HT-29 (cell line): Measurements from ENCODE around the gene GRXCR2. TPM values are rescaled to one million over a fixed set of nuclear protein-coding genes. Genes with fewer than 3 reads are reported as not detected.
"Not testable (repeated sequence)": the region's sequence is repeated elsewhere in the genome, so short reads cannot be mapped to it uniquely, and the experiment has no call there.

Experiments used
- DNase-seq: peaks from one replicate; pipeline ENCODE4 v3.0.0-alpha.2; 2015; ENCODE audit warnings: low spot score
- total RNA-seq: library from RNA; depleted of rRNA; stranded (reverse); fragments of >200 nt; shearing (Covaris generic); gene quantifications from 2 replicates; pipeline ENCODE4 v1.2.3, GENCODE V29; 2014

Gene GRXCR2
- total RNA-seq, 1 experiment from 2014 or later, result not detected

DNA sequence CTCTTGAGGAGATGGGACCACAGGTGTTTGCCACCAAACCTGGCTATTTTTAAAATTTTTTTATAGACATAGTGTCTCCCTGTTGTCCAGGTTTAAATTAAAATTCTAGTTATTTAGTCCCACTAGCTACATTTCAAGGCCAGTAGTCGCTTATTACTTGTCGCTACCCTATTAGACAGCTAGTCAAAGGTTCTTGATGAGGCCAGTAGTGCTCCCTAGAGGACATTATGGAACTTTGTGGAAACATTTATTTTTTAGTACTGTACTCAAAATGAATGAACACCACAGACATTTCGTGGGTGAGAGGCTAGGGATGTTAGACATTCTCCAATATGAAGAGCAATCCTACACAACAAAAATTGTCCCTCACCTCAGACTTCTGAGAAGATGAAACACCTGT, 14.4 kb upstream of the GRXCR2 start:
- peak; percentile 30 for DNase-seq

- DNase-seq, result no peak
Measured at GRCh38 chr5:145874765-145875164, 2.0 kb upstream of the GRXCR2 start.

GRCh38 chr5:145872486-145872885, 328 bp downstream of the GRXCR2 start:
- no peak for DNase-seq

DNA sequence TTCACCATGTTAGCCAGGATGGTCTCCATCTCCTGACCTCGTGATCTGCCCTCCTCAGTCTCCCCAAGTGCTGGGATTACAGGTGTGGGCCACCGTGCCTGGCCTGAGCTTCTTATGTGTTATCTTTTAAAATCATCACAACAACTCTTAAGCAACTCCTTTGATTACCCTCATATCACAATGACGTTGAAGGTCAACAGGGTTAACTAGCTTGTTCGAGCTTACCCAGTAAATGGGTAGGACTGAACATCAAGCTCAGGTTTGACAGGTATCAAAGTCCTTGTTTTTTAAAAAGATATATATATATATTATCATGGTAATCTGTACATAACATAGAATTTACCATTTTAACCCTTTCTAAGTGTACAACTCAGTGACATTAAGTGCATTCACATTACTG, 3.1 kb downstream of the GRXCR2 start:
- no peak for DNase-seq

DNA sequence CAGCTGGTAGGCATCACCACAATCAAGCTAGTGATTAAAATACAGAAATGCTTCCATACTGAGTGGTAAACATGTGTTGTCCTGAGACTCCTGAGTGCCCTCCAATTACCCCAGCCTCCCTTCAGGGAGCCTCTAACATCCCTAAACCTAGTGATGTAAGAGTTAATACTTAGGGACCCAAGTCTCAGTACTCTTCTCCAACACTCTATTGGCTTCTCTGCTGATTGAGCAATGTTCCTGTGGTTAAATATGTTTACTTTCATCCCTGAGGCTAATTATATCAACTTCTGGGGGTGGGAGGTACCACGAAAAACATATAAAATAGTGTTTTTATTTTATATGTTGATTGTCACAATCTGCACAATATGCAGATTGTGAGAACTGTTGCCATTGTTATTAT, 5.0 kb downstream of the GRXCR2 start:
- no peak for DNase-seq

- DNase-seq, result not testable (repeated sequence)
Measured at GRCh38 chr5:145864432-145864831, 8.4 kb downstream of the GRXCR2 start.

GRCh38 chr5:145863003-145863402, 9.8 kb downstream of the GRXCR2 start:
- DNase-seq, result no peak

- peak; percentile 25 for DNase-seq
Measured at GRCh38 chr5:145859897-145860296, 12.9 kb downstream of the GRXCR2 start.

DNA sequence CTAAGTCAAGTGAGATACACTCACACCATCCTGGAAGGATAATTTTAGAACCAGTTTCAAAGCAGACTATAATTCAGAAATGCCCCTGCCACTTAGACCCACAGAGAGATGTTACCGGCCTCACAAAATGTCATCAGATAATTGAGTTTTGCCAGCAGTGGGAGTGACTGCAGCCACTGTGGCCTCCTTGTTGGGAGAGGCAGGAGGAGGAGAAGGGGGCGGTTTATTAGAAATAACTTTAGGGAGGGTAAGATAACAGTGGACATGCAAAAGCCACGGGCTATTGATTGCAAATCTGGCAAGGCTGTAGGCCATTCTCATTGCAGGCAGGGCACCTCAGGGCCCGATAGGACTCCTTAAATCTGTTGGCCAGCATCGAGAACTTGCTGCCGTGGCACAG, 13.4 kb downstream of the GRXCR2 start:
- DNase-seq, result no peak

DNA sequence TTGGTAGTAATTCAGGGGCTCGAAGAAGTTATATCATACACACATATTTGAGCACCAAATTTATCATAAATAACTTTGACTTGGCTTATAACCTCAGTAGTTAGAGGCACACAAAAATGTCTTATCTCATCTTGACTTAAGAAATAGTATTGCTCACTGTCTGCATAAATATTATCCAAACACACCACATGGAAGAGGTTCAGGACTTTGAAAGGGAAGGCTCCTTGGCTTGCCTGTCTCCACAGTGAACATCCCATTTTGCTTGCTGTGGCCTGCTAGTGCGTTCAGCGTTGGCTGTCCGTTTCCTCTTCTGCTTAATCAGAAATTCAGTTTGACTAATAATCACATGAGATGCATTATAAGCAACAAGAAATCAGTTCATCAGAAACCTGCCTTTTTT, 13.9 kb downstream of the GRXCR2 start:
- no peak for DNase-seq

DNA sequence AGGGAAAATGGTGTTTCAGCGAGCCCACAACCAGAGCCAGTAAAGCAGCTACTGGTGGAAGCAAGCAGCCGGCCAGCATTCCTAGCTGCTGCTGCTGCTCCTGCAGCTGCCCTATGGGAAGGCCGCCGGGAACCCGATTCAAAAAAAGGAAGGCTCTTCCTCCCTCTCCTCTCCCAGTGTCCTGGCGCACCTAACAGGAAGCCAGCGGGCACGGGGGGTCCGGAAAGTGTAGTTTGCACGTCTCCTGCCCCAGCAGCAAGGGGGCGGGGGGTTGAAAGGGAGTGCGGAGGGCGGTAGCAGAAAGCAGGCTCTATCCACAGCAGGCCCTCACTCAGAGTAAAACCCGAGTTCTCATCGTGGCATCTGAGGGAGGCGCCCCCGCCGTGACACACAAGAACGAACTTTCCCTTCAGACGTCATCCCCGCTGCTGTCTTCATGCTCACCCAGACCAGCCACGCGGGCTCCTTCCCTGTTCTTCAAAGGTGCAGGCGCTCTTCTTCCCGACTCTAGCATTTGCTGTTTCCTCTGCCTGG, 16.5 kb downstream of the GRXCR2 start:
- DNase-seq, result peak; percentile 82

GRCh38 chr5:145855763-145856267, 17.0 kb downstream of the GRXCR2 start:
- DNase-seq, result peak; percentile 83

- DNase-seq, result peak; percentile 92
Measured at GRCh38 chr5:145854651-145855258, 18.1 kb downstream of the GRXCR2 start.

DNA sequence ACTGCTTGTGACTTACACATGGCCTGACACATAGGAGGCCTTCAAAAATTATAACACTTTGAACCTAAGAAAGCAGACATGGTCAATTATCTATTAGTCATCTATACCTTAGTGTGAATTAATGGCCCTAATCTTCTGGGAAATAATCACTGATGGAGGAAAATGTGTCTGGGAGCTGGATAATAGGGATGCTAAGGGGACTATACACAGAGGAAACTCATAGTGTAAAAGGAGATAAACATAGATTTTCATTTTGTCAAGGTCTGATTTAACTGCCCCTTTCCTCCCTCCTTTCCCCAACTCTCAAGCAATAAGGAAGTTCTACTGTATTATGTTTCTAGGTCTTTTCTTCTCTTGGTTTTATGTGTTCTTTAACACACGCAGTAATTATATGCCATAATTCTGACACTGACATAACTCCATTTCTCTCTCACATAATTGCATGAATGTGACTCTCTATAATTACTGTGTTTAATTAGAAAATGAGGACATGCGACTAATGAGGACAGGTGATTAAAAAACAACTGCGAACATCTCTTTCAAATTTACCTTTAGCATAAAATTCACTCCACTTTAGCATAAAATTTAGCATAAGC, 18.9 kb downstream of the GRXCR2 start:
- peak; percentile 41 for DNase-seq

DNA sequence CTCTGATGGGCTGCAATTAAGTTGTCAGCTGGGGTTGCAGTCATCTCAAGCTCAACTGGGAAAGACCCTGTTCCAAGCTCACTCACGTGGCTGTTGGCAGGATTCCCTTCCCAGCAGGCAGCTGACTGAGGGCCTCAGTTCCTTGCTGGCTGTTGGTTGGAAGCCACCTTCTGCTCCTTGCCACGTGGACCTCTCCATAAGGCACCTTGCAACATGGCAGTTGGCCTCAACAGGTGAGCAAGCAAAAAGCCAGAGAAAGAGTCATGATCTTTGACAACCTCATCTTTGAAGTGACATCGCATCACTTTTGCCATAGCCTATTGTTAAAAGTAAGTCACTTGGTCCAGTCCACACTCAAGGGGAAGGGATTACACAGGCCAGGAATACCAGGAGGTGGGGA, 19.8 kb downstream of the GRXCR2 start:
- DNase-seq, result no peak

DNA sequence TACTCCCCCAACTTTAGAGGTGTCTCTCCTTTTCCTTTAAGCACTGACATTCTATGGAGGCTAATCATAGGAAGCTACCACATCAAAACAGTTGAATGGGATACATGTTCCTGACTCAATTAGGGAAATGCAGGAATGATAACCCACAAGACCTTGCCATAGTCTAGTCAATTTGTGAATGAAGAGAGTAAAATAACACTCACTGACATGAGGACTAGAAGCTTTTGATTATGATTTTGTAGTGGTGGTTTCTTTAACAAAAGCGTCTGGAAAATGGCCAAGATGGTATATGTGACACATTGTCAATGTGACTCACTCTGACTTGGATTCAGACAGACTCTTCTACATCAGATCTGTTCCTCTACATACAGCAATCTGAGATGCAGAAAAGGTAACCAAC, 24.0 kb downstream of the GRXCR2 start:
- DNase-seq, result peak; percentile 50

- peak; percentile 54 for DNase-seq
Measured at GRCh38 chr5:145847499-145848497, 25.0 kb downstream of the GRXCR2 start.

- no peak for DNase-seq
Measured at GRCh38 chr5:145846081-145846480, 26.7 kb downstream of the GRXCR2 start.

- DNase-seq, result no peak
Measured at GRCh38 chr5:145841299-145841698, 31.5 kb downstream of the GRXCR2 start.

GRCh38 chr5:145840458-145841132, 32.2 kb downstream of the GRXCR2 start:
- DNase-seq, result no peak

DNA sequence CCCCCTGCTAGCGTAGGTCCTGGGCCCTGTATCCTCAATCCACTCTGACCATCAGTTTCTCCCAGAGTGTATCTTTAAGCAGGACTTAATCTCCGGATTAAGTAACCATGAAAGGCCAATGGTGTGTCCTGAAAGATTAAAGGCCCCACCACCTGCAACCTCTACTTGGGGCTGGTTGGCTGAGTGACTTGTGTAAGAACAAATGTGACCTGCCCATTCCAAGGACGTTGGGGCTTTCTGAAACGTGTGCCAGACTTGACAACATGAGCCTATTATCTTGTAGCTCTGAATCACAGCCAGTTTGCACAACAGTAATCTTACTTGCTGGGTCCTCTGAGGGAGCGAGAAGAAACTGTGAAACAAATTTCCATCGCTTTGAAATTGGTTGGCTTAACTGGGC, 34.5 kb downstream of the GRXCR2 start:
- no peak for DNase-seq
